ENCODE measurements around the gene OSBPL5.

GRCh38 chr11:3106736-3107524, 58.2 kb downstream of the OSBPL5 start:
- no peak for TF ChIP-seq CTCF (conservative IDR thresholded peaks at IDR 0.05; ENCODE audit: low read length)
- no peak for TF ChIP-seq EZH2phosphoT487 (IDR thresholded peaks at IDR 0.05; ENCODE audit: borderline replicate concordance)

Data from Loucy (cell line).